Suprapubic skin (tissue), 4 donors: ENCODE data around the gene KRTAP5-1. TPM values are rescaled to one million over a fixed set of nuclear protein-coding genes. Genes with fewer than 3 reads are reported as not detected.

ENCODE experiments used
- DNase-seq, 2 donors: peaks; one replicate each; pipeline ENCODE4 v3.0.0-alpha.2; 2019; ENCODE audit warnings: low spot score in 2 of 2
- H3K27ac ChIP-seq: fragments of 200-600 bp; sonication (generic); one replicate; pipeline ENCODE4 v1.5.1; 2019
- H3K27me3 ChIP-seq: fragments of 200-600 bp; sonication (generic); one replicate; pipeline ENCODE4 v1.5.1; 2019
- H3K36me3 ChIP-seq: fragments of 200-600 bp; sonication (generic); one replicate; pipeline ENCODE4 v1.5.1; 2019
- H3K4me1 ChIP-seq: fragments of 200-600 bp; sonication (generic); one replicate; pipeline ENCODE4 v1.5.1; 2019
- H3K4me3 ChIP-seq: fragments of 200-600 bp; sonication (generic); one replicate; pipeline ENCODE4 v1.5.1; 2019; ENCODE audit warnings: mild to moderate bottlenecking
- H3K9me3 ChIP-seq: fragments of 200-600 bp; sonication (generic); one replicate; pipeline ENCODE4 v1.5.1; 2019
- CTCF ChIP-seq, 2 donors: fragments of 200-600 bp in 1 of 2; fragments of 450-650 bp in 1 of 2; sonication (generic) in 1 of 2; IDR thresholded peaks; one replicate each; pipeline ENCODE4 v1.5.1; 2016 to 2019; ENCODE audit warnings: antibody characterized with exemption in 2 of 2, mild to moderate bottlenecking in 1 of 2, moderate library complexity in 1 of 2
- EP300 ChIP-seq: sonication (generic); formaldehyde crosslinking; IDR thresholded peaks from one replicate; pipeline ENCODE4 v1.6.1; 2017; ENCODE audit warnings: antibody characterized with exemption
- POLR2A ChIP-seq, 2 donors: fragments of 450-650 bp; IDR thresholded peaks; one replicate each; pipeline ENCODE4 v1.6.1; 2017; ENCODE audit warnings: antibody characterized with exemption in 2 of 2, mild to moderate bottlenecking in 2 of 2, moderate library complexity in 2 of 2
- POLR2AphosphoS5 ChIP-seq, 3 donors: sonication (generic); formaldehyde crosslinking; IDR thresholded peaks; one replicate each; pipeline ENCODE4 v1.6.1; 2017; ENCODE audit warnings: antibody characterized with exemption in 3 of 3
- WGBS: methylation state at CpG from one replicate; pipeline ENCODE4 v1.1.5; 2018; 5-methylcytosine and 5-hydroxymethylcytosine counted together
- total RNA-seq, 4 donors: library from RNA; depleted of rRNA; stranded (reverse); fragments of >200 nt; gene quantifications; one replicate each; pipeline ENCODE4 v1.1.0, GENCODE V29; 2016

KRTAP5-1 gene
- total RNA-seq, 4 donors from 2014 or later, result 1.0 to 1.2 TPM; not detected in 2

GRCh38 chr11:1629326-1630185 is 44.5 kb upstream of the KRTAP5-1 start, which contains the start of gene KRTAP5-5:
TSS of gene KRTAP5-5 (plus strand) at chr11:1629775. CDS start at chr11:1629841, 66 bp downstream.
- 69% methylated on average over 14 of the region's 26 CpGs for WGBS
- no peak within 1 kb of the TSS for H3K4me3 ChIP-seq
- no peaks in the 10 kb centered on the region for H3K9me3 ChIP-seq
- TF ChIP-seq POLR2AphosphoS5 (IDR thresholded peaks at IDR 0.05) (no peak), EP300 (no peak), CTCF (IDR thresholded peaks at IDR 0.05) (no peak), POLR2A (IDR thresholded peaks at IDR 0.05) (no peak)
- no peak for DNase-seq
- H3K27me3 ChIP-seq, result peaks cover 56% of the 10 kb centered on the region
- no peaks in the 10 kb centered on the region for H3K4me1 ChIP-seq
- no peaks in the 10 kb centered on the region for H3K36me3 ChIP-seq
- H3K27ac ChIP-seq, result no peak within 1 kb of the TSS

GRCh38 chr11:1628506-1629325 is 43.6 kb upstream of the KRTAP5-1 start:
- no peak overlapping the region for H3K4me3 ChIP-seq
- no peak for DNase-seq
- H3K27me3 ChIP-seq, result peaks cover 52% of the 10 kb centered on the region
- no peaks in the 10 kb centered on the region for H3K36me3 ChIP-seq
- H3K9me3 ChIP-seq, result no peaks in the 10 kb centered on the region
- H3K27ac ChIP-seq, result no peak overlapping the region
- 32% methylated on average over 21 of the region's 35 CpGs for WGBS
- H3K4me1 ChIP-seq, result no peaks in the 10 kb centered on the region
- no peak for TF ChIP-seq EP300
- no peak for TF ChIP-seq POLR2A (IDR thresholded peaks at IDR 0.05)
- TF ChIP-seq CTCF (IDR thresholded peaks at IDR 0.05), result peak; percentile 44 to 96
- no peak for TF ChIP-seq POLR2AphosphoS5 (IDR thresholded peaks at IDR 0.05)

- no peaks in the 10 kb centered on the region for H3K9me3 ChIP-seq
- H3K36me3 ChIP-seq, result no peaks in the 10 kb centered on the region
- TF ChIP-seq POLR2A (IDR thresholded peaks at IDR 0.05) (no peak), CTCF (IDR thresholded peaks at IDR 0.05) (no peak), EP300 (no peak), POLR2AphosphoS5 (IDR thresholded peaks at IDR 0.05) (no peak)
- 81% methylated on average over 12 of the region's 13 CpGs for WGBS
- H3K4me3 ChIP-seq, result no peak overlapping the region
- no peak for DNase-seq
- peaks cover 36% of the 10 kb centered on the region for H3K27me3 ChIP-seq
- no peaks in the 10 kb centered on the region for H3K4me1 ChIP-seq
- H3K27ac ChIP-seq, result no peak overlapping the region
Measured at GRCh38 chr11:1625541-1625940, 40.5 kb upstream of the KRTAP5-1 start.

- Histone ChIP-seq H3K9me3 (no peaks in the 10 kb centered on the region), H3K27ac (no peak overlapping the region), H3K4me3 (no peak overlapping the region), H3K27me3 (peaks cover 32% of the 10 kb centered on the region), H3K36me3 (no peaks in the 10 kb centered on the region), H3K4me1 (no peaks in the 10 kb centered on the region)
- WGBS, result 86% methylated on average over 16 of the region's 16 CpGs
- no peak for DNase-seq
- no peak for TF ChIP-seq EP300
- TF ChIP-seq POLR2AphosphoS5 (IDR thresholded peaks at IDR 0.05), result no peak
Measured at GRCh38 chr11:1624621-1625020, 39.5 kb upstream of the KRTAP5-1 start.

- H3K9me3 ChIP-seq, result no peaks in the 10 kb centered on the region
- H3K36me3 ChIP-seq, result no peaks in the 10 kb centered on the region
- TF ChIP-seq POLR2AphosphoS5 (IDR thresholded peaks at IDR 0.05), result no peak
- no peak overlapping the region for H3K27ac ChIP-seq
- no peaks in the 10 kb centered on the region for H3K4me1 ChIP-seq
- H3K27me3 ChIP-seq, result peaks cover 23% of the 10 kb centered on the region
- WGBS, result 92% methylated on average over 9 of the region's 9 CpGs
- DNase-seq, result no peak
- no peak overlapping the region for H3K4me3 ChIP-seq
Measured at GRCh38 chr11:1623716-1624115, 38.6 kb upstream of the KRTAP5-1 start.

GRCh38 chr11:1622086-1622485 is 37.0 kb upstream of the KRTAP5-1 start, which contains the start of gene KRTAP5-4:
TSS of gene KRTAP5-4 (minus strand) at chr11:1622138. CDS start at chr11:1622093, 45 bp downstream.
- TF ChIP-seq CTCF (IDR thresholded peaks at IDR 0.05) (no peak), POLR2AphosphoS5 (IDR thresholded peaks at IDR 0.05) (no peak), POLR2A (IDR thresholded peaks at IDR 0.05) (no peak), EP300 (no peak)
- no peaks in the 10 kb centered on the region for H3K4me1 ChIP-seq
- H3K27me3 ChIP-seq, result peaks cover 17% of the 10 kb centered on the region
- H3K9me3 ChIP-seq, result no peaks in the 10 kb centered on the region
- H3K4me3 ChIP-seq, result no peak within 1 kb of the TSS
- H3K36me3 ChIP-seq, result no peaks in the 10 kb centered on the region
- no peak for DNase-seq
- no peak within 1 kb of the TSS for H3K27ac ChIP-seq
- 65% methylated on average over 1 of the region's 1 CpG for WGBS
